ENCODE measurements around the gene NOXA1.

The NOXA1 gene

GRCh38 chr9:137445275-137445807, 22.1 kb downstream of the NOXA1 start (continued):
- TF ChIP-seq PATZ1 (tag by site-specific recombination; IDR thresholded peaks at IDR 0.05), result peak; percentile 85
- TF ChIP-seq BCL11A (tag by site-specific recombination; IDR thresholded peaks at IDR 0.05; ENCODE audit: low read depth), result no peak
- TF ChIP-seq, protein P1, sequence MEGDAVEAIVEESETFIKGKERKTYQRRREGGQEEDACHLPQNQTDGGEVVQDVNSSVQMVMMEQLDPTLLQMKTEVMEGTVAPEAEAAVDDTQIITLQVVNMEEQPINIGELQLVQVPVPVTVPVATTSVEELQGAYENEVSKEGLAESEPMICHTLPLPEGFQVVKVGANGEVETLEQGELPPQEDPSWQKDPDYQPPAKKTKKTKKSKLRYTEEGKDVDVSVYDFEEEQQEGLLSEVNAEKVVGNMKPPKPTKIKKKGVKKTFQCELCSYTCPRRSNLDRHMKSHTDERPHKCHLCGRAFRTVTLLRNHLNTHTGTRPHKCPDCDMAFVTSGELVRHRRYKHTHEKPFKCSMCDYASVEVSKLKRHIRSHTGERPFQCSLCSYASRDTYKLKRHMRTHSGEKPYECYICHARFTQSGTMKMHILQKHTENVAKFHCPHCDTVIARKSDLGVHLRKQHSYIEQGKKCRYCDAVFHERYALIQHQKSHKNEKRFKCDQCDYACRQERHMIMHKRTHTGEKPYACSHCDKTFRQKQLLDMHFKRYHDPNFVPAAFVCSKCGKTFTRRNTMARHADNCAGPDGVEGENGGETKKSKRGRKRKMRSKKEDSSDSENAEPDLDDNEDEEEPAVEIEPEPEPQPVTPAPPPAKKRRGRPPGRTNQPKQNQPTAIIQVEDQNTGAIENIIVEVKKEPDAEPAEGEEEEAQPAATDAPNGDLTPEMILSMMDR (tag by site-specific recombination; IDR thresholded peaks at IDR 0.05), result peak; percentile 85
- TF ChIP-seq ZFHX2 (tag by site-specific recombination; conservative IDR thresholded peaks at IDR 0.05), result peak; percentile 11; the same call in 1 of the 2 replicates
- TF ChIP-seq, protein P2, sequence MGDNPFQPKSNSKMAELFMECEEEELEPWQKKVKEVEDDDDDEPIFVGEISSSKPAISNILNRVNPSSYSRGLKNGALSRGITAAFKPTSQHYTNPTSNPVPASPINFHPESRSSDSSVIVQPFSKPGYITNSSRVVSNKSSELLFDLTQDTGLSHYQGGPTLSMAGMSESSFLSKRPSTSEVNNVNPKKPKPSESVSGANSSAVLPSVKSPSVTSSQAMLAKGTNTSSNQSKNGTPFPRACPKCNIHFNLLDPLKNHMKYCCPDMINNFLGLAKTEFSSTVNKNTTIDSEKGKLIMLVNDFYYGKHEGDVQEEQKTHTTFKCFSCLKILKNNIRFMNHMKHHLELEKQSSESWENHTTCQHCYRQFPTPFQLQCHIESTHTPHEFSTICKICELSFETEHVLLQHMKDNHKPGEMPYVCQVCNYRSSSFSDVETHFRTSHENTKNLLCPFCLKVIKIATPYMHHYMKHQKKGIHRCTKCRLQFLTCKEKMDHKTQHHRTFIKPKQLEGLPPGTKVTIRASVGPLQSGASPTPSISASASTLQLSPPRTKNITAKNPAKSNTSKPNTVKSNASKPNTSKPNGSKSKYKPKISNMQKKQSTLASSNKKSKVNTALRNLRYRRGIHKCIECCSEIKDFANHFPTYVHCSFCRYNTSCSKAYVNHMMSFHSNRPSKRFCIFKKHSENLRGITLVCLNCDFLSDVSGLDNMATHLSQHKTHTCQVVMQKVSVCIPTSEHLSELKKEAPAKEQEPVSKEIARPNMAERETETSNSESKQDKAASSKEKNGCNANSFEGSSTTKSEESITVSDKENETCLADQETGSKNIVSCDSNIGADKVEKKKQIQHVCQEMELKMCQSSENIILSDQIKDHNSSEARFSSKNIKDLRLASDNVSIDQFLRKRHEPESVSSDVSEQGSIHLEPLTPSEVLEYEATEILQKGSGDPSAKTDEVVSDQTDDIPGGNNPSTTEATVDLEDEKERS (tag by site-specific recombination; IDR thresholded peaks at IDR 0.05), result no peak
- TF ChIP-seq KLF1 (tag by site-specific recombination; IDR thresholded peaks at IDR 0.05), result peak; percentile 39; the same call in 1 of the 2 replicates
- TF ChIP-seq BCL11B (tag by site-specific recombination; IDR thresholded peaks at IDR 0.05; ENCODE audit: low read depth), result 0 out of 2 replicates have a peak, but pooled peaks have one; percentile 28
- TF ChIP-seq ZNF19 (tag by site-specific recombination; IDR thresholded peaks at IDR 0.05; ENCODE audit: low read depth), result no peak
- TF ChIP-seq ZXDB (tag by site-specific recombination; IDR thresholded peaks at IDR 0.05), result 0 out of 2 replicates have a peak, but pooled peaks have one; percentile 41
- TF ChIP-seq KLF8 (tag by site-specific recombination; IDR thresholded peaks at IDR 0.05), result peak; percentile 55
- TF ChIP-seq INSM2 (tag by site-specific recombination; IDR thresholded peaks at IDR 0.05), result no peak
- no peak for TF ChIP-seq ZNF623 (tag by site-specific recombination; IDR thresholded peaks at IDR 0.05)
- peak; percentile 62 for TF ChIP-seq ZNF398 (tag by site-specific recombination; IDR thresholded peaks at IDR 0.05)
- peak; percentile 62 for TF ChIP-seq ZNF654 (tag by site-specific recombination; IDR thresholded peaks at IDR 0.05; ENCODE audit: low read depth)
- no peak for TF ChIP-seq ZBTB20 (tag by site-specific recombination; IDR thresholded peaks at IDR 0.05)
- TF ChIP-seq ZNF335 (tag by site-specific recombination; conservative IDR thresholded peaks at IDR 0.05), result peak; percentile 51; the same call in 1 of the 2 replicates

All from HEK293 (cell line).